ENCODE results near the gene GPR150. TPM values are rescaled to one million over a fixed set of nuclear protein-coding genes. Genes with fewer than 3 reads are reported as not detected.

The GPR150 gene
- total RNA-seq = not detected in 3 replicates

- Mint-ChIP-seq H3K27me3 (ENCODE audit: low read depth) (peaks cover 57% of the 10 kb centered on the region), H3K4me1 (peaks cover 22% of the 10 kb centered on the region), H3K9me3 (no peaks in the 10 kb centered on the region), H3K4me3 (peak within 1 kb of the TSS; percentile 69), H3K36me3 (no peaks in the 10 kb centered on the region), H3K27ac (no peak within 1 kb of the TSS)
- no peak for TF ChIP-seq CTCF (IDR thresholded peaks at IDR 0.05; ENCODE audit: unreplicated experiment)
- DNase-seq (ENCODE audit: low spot score in 2 of 2, unreplicated experiment in 2 of 2) = peak; percentile 24 to 55
These were observed at the start of gene GPR150 for GRCh38 chr5:95620030-95620869. Gene GPR150, plus strand, starts transcription at chr5:95620087. Its CDS starts 189 bp downstream, at chr5:95620276.

GRCh38 chr5:95572016-95572415 is 47.9 kb upstream of the GPR150 start:
- peaks cover 31% of the 10 kb centered on the region for H3K36me3 Mint-ChIP-seq
- no peak for TF ChIP-seq CTCF (IDR thresholded peaks at IDR 0.05; ENCODE audit: unreplicated experiment)
- H3K9me3 Mint-ChIP-seq = peaks cover 22% of the 10 kb centered on the region
- no peaks in the 10 kb centered on the region for H3K4me1 Mint-ChIP-seq
- no peak overlapping the region for H3K4me3 Mint-ChIP-seq
- no peak overlapping the region for H3K27ac Mint-ChIP-seq
- DNase-seq (ENCODE audit: low spot score in 2 of 2, unreplicated experiment in 2 of 2) = no peak
- no peaks in the 10 kb centered on the region for H3K27me3 Mint-ChIP-seq (ENCODE audit: low read depth)

GRCh38 chr5:95581576-95581975 is 38.3 kb upstream of the GPR150 start:
- Mint-ChIP-seq H3K27me3 (ENCODE audit: low read depth) (no peaks in the 10 kb centered on the region), H3K4me3 (no peak overlapping the region), H3K36me3 (peaks cover 19% of the 10 kb centered on the region), H3K9me3 (no peaks in the 10 kb centered on the region), H3K27ac (no peak overlapping the region), H3K4me1 (no peaks in the 10 kb centered on the region)
- no peak for DNase-seq (ENCODE audit: low spot score in 2 of 2, unreplicated experiment in 2 of 2)
- no peak for TF ChIP-seq CTCF (IDR thresholded peaks at IDR 0.05; ENCODE audit: unreplicated experiment)

- H3K4me1 Mint-ChIP-seq = no peaks in the 10 kb centered on the region
- no peak overlapping the region for H3K27ac Mint-ChIP-seq
- H3K9me3 Mint-ChIP-seq = no peaks in the 10 kb centered on the region
- DNase-seq (ENCODE audit: low spot score in 2 of 2, unreplicated experiment in 2 of 2) = no peak
- H3K4me3 Mint-ChIP-seq = no peak overlapping the region
- peaks cover 19% of the 10 kb centered on the region for H3K36me3 Mint-ChIP-seq
- no peak for TF ChIP-seq CTCF (IDR thresholded peaks at IDR 0.05; ENCODE audit: unreplicated experiment)
- H3K27me3 Mint-ChIP-seq (ENCODE audit: low read depth) = no peaks in the 10 kb centered on the region
These were observed 35.9 kb upstream of the GPR150 start for GRCh38 chr5:95583992-95584391.

- no peaks in the 10 kb centered on the region for H3K9me3 Mint-ChIP-seq
- no peak overlapping the region for H3K4me3 Mint-ChIP-seq
- H3K4me1 Mint-ChIP-seq = no peaks in the 10 kb centered on the region
- no peak overlapping the region for H3K27ac Mint-ChIP-seq
- no peak for DNase-seq (ENCODE audit: low spot score in 2 of 2, unreplicated experiment in 2 of 2)
- no peak for TF ChIP-seq CTCF (IDR thresholded peaks at IDR 0.05; ENCODE audit: unreplicated experiment)
- no peaks in the 10 kb centered on the region for H3K27me3 Mint-ChIP-seq (ENCODE audit: low read depth)
- H3K36me3 Mint-ChIP-seq = peaks cover 9% of the 10 kb centered on the region
These were observed 29.0 kb upstream of the GPR150 start for GRCh38 chr5:95590880-95591279.
